Measurements from ENCODE around the gene DNHD1. TPM values are rescaled to one million over a fixed set of nuclear protein-coding genes. Genes with fewer than 3 reads are reported as not detected.

Gene DNHD1
- total RNA-seq, 2 donors from 2014 or later: 7.4 to 11.8 TPM

Other genes with a start within 250 kb of the DNHD1 start
- not detected for gene CCKBR, start 237.4 kb upstream of the DNHD1 start, total RNA-seq
- 10 to 100 TPM in 1 of 2 donors, 1 to 10 TPM in 1; 6.5 to 15.4 TPM for gene CAVIN3, start 176.8 kb upstream of the DNHD1 start, total RNA-seq
- gene SMPD1, start 106.8 kb upstream of the DNHD1 start, total RNA-seq: 10 to 100 TPM; 49.3 to 57.1 TPM
- 10 to 100 TPM in 1 of 2 donors, 1 to 10 TPM in 1; 6.6 to 10.2 TPM for gene APBB1, start 78.2 kb upstream of the DNHD1 start, total RNA-seq
- 1 to 10 TPM; 1.8 to 5.3 TPM for gene HPX, start 56.3 kb upstream of the DNHD1 start, total RNA-seq
- 10 to 100 TPM; 30.0 to 59.0 TPM for gene TRIM3, start 23.3 kb upstream of the DNHD1 start, total RNA-seq
- 10 to 100 TPM; 76.9 to 87.3 TPM for gene ARFIP2, start 15.9 kb upstream of the DNHD1 start, total RNA-seq
- 10 to 100 TPM; 48.0 TPM for gene TIMM10B, start 15.8 kb upstream of the DNHD1 start, total RNA-seq
- 10 to 100 TPM; 17.5 to 25.7 TPM for gene RRP8, start 106.3 kb downstream of the DNHD1 start, total RNA-seq
- gene ILK, start 106.5 kb downstream of the DNHD1 start, total RNA-seq: 100 to 1,000 TPM; 115 to 157 TPM
- 100 to 1,000 TPM; 123 to 142 TPM for gene TAF10, start 114.9 kb downstream of the DNHD1 start, total RNA-seq
- gene TPP1, start 122.1 kb downstream of the DNHD1 start, total RNA-seq: 100 to 1,000 TPM in 1 of 2 donors, 10 to 100 TPM in 1; 83.4 to 123 TPM
- 1 to 10 TPM; 4.7 to 8.3 TPM for gene DCHS1, start 158.5 kb downstream of the DNHD1 start, total RNA-seq
- gene MRPL17, start 186.1 kb downstream of the DNHD1 start, total RNA-seq: 10 to 100 TPM; 34.6 to 75.1 TPM

Measured in colonic mucosa (tissue), 2 donors.